HG02852 (cell line): Measurements from ENCODE around the gene CFDP1.

Experiments used
- ATAC-seq: cut with Tn5 transposase; IDR thresholded peaks from one replicate; pipeline ENCODE4 v1.9.1; 2021; ENCODE audit warnings: mild to moderate bottlenecking, moderate library complexity; ENCODE audit not compliant: unreplicated experiment

Gene CFDP1

DNA sequence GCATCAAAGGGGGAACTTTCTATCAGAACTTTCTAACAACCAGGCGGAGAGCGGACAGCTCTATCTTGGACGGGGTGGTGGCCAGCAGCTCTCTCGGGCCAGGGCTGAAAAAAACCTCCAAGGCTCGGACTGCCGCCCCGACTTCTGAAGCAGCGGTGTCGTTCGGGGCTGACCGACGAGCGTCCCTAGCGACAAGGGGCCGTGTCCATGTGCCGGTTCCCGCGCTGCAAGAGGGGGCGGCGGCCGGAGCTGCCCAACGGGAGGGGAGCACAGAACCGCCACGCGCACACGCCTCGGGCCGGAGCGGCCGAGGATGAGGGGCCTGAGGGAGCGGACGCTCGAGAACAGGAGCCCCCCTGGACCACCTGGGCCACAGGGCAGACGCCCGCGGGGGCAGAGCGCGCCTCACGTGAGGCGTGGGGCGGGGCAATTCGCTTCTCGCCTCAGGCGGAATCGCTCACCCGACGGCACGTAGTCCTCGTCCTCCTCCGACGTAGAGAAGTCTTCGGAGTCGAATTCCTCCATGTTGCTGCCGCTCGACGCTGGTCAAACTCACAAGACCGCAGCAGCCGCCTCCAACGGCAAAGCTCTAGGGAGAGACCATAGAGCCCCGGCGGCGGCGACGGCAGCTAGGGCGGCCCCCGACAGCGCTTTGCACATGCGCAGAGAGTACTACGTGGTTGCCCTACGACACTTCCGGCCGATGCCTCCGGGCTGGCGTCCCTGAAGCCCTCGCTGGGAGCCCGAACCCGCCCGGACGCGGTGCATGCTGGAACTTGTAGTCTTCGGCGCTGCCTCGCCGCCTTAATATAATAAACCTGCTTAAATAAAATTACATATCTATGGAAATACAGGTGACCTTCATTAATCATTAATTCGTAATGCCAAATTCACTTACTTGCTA lies at the start of gene CFDP1:
Gene CFDP1 (minus strand): TSS at position 676 of the 904 bp plus-strand sequence. CDS start 151 bp downstream, at position 525.
- ATAC-seq = peak; percentile 88

DNA sequence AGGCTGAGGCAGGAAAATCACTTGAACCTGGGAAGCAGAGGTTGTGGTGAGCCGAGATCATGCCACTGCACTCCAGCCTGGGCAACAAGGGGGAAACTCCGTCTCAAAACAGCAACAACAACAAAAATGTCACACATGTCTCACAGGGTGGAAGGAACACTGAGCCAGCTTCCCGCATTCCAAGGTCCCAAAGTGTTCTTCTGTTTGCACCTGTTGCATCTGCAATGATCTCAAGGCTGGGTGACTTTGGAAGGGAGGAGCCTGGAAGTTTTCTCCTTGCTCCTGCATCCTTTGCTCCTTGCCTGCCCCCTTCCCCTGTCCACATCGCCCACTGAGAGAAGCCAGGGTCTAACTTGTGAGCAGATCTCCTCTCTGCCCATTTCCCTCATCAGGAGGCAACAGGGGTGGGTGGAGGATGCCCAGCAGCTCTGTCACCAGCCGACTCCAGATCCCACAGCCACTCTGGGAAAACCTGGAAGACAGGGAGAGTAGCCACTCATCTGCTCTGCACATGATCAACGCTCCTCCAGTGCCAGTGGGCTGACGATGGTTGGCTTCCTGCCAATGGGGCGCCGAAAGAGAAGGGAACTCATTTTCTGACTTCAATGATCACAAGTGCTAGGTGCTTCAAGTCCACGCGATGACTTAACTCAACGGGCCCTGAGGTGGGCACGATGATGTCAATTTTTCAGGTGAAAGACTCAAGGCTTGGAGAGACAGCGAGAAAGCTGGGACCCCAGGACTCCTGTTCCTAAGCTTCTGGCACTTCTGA lies 49.3 kb upstream of the CFDP1 start:
- no peak for ATAC-seq

DNA sequence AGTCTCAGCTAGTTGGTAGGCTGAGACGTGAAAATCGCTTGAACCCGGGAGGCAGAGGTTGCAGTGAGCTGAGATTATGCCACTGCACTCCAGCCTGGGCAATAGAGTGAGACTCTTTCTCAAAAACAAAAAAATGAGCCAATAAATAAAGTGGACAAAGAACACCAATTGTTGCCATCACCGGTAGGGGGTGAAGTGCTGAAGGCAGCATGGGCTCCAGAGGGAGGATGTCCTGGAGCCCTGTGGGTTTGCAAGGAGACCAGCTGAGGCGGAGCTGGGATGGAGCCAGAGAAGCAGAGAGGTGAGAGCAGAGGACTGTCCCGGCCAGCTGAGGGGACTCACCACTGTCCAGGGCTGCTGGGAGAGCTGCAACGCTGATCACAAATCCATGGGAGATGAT lies 48.2 kb upstream of the CFDP1 start:
- no peak for ATAC-seq

DNA sequence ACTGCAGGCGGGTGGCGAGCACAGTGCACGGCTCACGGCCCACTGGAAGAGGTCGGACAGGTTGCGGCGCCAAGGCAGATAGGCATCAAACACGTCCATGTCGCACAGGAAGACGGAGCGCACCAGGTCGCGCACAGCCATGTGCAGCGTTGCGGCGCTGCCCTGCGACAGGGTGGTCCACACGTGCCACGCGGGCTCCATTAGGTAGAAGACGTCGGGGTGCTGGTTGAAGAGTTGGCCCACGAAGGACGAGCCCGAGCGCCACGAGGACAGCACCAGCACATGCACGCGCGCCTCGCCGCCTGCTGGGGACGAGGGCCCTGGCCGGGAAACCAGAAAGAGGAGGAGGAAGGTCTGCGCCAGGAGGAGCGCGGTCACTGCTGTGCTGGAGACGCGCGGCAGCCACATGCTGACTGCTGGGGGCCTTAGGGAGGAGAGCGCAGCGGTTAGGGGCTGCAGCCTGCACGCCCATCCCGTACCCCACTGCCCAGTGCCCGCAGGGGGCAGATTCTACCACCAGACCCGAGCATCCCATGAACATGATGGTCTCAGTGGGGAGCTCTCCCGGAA lies 46.2 kb upstream of the CFDP1 start:
- no peak for ATAC-seq

DNA sequence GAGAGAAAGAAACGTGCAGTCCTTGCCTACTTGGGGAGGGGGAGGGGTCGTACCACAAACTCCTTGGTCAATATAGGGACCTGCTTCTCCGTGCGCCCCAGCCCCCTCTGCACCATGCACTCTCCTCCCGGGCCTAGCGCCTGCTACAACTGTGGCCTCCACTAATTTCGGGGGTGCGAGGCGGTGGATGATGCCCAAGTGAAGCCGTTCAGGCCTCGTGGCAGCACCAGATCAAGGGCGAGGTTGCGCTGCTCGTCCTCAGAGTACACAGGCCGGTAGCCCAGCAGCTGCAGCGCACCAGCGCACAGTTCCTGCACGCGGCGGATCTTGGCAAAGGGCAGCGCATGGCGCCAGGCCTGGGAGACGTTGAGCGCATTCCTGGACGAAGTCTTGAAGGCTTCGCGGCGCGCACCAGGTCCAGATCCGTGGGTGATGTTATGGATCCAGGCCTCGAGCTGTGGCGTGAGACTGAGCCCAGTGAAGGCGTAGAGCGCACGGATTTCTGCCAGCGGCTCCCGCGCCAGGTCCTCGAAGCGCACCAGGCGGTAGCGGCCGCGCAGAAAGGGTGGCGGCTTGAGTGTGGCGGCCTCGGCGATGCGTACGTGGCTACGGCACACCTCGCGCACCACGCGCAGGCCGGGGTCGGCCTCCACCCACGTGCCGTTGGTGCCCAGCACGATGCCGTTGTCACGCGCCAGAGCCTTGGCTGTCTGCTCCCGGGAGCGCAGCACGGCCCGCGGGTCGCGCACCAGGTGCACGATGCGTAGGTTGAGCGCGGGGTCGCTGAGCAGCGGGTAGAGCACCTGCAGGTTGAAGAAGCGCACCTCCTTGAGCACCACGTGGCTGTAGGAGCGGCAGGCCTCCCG lies 45.4 kb upstream of the CFDP1 start:
- no peak for ATAC-seq

DNA sequence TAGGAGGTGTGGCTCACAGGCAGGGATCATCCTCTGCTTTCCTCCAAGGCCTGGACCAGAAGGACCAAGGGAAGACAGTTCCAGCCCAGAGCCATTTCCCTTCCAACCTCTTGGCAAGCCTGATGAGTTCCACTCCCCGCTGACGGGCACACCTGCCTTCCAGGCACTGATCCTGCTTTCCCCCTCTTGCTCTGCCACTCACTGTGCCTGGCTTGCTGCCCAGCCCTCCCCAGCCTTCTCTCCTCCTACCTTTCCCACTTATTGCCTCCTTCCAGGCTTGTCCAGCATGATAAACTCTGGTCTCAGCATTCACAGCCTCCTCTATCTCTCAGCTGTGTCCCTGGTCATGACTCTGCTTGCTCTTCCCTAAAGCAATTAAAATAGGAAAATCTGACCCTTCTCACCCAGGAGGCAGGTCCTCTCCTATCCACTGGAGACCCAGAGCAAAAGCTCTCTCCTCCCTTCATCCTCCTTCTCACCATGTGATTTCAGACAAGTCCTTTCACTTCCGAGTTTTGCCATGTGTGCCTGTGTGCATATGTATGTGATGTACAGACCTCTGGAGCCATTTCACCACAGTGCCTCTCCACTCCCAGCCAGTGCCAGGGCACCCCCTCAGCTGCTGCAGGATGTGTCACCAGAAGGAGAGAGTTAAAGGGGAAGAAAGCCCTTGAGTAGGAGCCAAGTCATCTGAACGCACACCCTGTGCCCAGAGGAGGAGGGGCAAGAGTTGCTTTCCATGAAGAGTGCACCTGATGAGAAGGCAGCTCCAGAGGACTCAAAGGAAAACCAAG lies 44.6 kb upstream of the CFDP1 start:
- no peak for ATAC-seq

DNA sequence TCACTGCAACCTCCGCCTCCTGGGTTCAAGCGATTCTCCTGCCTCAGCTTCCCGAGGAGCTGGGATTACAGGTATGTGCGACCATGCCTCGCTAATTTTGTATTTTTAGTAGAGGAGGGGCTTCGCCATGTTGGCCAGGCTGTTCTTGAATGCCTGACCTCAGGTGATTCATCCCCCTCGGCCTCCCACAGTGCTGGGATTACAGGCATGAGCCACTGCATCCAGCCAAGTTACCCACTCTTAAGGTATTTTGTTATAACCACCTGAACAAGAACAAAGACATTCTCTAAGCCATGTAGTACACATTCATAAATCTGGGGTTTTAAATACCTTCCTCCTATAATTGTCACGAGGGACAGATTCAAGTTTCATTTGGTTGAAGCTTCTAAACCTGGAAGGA lies 43.5 kb upstream of the CFDP1 start:
- ATAC-seq = no peak

DNA sequence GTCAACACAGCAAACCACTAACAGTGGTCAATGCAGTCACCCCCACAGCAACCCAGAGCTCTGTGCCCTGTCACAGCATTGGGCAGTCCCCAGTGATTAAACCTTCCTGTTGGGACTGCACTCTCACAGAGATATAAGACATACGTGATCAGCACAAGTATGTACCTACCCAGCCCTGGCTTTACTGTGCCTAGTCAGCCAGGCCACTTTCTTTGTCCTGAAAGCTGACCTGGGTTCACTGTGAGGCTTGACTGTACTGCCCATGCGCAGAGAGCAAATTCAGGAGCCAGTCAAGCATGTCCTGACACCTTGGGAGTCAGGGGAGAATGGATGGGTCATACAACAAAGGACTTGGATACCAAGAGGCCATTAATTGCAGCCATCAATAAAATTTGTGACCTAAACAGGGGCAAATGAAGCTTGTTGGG lies 42.1 kb upstream of the CFDP1 start:
- ATAC-seq = no peak

DNA sequence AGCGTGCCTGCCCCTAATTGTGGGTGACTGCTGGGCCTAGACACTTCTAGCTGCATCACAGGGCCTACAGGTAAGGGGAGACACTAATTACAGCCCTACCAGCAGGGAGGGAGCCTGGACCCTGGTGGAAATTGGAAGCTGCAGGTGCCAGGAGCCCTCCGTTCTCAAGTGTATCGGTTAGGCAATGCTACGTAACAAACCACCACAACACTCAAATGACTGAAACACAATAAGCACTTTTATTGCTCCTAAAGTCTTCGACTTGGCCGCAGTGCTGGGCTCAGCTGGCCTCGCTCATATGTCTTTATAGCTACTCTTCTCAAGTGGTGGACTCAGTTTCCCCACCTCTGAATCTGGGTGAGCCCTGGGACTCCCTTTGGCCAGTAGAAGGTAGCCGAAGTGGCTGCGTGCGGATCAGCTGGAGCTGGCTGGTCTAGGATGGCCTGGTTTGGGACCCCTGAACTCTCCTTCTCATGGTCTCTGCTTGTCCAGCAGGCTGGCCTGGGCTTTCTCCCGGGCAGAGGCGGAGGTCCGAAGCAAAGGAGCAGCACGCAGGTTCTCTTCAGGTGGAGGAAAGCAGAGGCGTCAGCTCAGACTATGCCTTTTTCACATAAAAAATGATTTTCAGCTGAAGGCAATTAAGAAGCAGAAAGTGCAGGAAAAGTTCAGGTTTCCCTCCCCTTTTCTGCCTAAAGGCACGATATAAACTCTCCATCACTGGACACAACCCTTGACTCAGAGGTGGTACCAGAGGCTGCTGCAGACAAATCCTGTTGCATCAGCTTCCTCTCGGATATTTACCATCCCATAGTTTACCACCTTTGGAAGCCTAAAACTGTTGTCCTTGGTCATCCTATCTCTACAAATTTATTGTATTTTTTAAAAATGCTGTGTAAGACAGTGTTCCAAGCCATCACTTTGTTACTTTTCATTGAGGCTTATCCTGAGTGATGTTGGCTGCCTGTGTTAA lies 39.9 kb upstream of the CFDP1 start:
- no peak for ATAC-seq

DNA sequence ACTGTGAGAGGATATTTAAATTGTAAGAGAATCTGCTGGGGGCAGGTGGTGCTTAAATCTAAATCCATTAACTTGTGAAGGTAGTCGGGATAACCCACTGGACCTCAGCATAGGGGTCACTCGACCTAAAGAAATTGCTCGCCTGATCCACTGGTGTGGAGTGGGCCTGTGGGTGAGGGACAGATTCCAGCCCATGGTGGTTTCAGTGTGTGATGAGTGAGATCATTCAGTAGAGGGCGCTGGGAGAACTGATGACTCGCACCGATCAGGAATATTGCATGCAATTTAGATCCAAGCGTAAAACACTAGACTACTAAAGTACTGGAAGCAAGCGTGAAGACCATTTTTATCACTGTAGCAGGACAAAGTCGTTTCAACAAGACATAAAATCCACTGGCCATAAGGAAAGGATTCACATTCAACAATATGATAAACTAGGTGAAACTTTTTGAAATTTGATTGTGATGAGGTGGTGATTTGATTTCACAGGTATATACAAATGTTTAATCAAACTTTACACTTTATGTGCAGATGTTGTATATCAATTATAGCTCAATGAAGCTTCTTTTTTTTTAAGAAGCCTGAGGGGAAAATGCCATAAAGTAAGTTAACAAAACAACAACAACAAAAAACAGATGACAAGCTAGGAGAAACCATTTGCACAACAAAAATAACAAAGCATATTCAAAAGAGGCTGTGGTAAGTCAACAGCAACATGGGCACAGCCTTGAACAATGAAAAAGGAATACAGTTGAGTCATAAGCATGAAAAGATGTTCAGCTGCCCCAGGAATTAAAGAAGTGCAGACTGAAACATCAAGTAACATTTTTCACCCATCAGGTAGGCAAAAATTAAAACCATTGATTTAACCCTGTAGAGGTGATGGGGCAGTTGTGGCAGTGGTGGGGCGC lies 38.7 kb upstream of the CFDP1 start:
- peak; percentile 72 for ATAC-seq

DNA sequence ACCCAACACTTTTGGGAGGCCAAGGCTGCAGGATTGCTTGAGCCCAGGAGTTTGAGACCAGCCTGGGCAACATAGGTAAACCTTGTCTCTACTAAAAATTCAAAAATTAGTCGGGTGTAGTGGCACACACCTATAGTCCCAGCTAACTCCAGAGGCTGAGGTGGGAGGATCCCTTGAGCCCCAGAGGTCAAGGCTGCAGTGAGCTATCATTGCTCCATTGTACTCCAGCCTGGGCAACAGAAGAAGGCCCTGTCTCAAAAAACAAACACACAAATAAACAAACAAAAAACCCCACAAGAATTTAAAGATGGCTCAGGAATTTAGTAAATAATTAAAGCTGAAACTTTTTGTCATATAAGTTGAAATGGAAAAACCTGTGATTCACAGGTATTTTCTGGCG lies 33.5 kb upstream of the CFDP1 start:
- ATAC-seq = no peak

DNA sequence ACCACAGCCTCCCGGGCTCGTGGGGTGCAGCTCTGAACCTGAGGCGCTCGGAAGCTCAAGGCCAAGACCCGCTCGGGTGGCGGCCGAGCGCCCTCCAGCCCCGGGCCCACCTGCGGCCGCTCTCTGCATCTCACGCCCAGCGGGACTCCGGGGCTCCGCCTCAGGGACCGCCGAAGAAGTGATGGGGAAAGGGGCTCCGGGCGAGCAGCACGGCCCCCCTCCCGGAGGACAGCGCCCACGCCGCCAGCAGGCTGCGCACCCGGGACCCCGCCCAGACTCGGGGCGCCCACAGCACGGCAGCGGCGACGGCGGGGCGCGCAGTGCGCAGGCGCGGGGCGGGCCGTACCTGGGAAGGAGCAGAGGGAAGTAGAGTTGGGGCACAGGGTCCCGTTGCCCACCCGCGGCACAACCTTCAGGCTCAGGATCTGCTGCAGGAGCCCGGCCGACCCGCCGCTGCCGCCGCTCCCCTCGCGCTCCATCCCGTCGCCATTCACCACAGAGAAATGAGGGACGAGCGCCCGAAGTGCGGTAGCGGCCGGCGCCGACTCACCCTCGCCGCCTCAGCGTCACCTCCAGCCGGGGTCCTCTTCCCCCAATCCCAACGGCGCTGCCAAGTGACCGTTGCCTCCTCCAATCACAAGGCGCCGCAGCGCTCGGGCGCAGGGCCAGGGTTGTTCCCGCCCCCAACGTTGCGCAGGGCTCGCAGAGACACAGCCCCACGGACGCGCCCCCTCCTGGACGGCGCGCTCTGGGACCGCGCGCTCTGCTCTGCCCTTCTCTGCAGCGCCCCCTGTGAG lies 31.0 kb upstream of the CFDP1 start, which contains the start of gene TMEM170A:
Gene TMEM170A (minus strand): TSS at position 568 of the 797 bp plus-strand sequence. CDS start 89 bp downstream, at position 479.
- peak; percentile 91 for ATAC-seq

DNA sequence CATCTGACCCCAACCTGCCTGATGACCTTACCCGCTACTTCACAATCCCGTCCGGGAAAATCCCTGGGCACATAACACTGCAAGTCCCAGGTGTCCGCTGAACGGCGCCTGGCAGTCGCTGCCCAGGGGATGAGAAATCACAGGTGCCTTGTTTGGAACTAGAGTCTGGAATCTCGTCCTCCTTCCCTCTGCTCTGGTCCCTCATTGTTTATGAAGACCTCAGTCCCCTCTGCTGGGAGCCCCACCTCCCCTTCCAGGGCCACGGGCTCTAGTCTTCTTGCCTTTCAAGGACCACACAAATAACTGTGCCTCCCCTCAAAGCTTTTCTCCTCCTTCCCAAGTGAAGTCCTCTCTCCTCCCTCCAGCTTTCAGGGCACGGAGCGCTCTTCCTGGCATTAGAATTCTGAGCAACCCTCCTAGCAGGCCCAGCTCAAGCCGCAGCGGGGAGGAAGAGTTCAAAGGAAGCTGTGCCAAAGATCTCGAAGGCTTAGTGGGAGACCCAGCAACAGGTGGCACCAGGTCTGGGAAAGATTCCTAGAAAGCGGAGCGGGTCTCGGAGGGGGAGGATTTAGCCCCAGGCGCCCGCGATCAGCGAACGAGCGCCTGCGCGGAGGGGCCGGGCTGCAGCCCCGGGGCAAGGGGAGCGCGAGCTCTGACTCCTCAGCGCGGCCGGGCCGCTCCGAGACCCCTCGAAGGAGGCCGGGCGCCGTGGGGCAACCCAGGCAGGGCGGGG lies 30.3 kb upstream of the CFDP1 start:
- peak; percentile 15 for ATAC-seq

DNA sequence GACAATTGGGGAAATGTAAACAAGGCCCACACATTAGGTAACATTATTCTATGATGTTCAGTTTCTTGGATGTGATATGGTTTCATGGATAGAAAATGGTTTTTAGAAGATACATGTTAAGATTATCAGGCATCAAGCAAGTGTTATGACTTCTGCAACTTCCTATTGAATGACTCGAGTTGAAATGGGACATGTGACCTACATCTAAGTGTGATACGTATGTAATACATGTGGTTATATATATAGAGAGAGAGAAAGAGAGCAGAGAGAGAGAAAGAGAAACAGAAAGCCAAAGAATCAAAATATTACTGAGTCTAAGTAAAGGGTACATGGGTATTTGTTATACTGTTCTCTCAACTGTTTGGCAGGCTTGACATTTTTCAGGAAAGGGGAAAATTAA lies 29.5 kb upstream of the CFDP1 start:
- no peak for ATAC-seq

DNA sequence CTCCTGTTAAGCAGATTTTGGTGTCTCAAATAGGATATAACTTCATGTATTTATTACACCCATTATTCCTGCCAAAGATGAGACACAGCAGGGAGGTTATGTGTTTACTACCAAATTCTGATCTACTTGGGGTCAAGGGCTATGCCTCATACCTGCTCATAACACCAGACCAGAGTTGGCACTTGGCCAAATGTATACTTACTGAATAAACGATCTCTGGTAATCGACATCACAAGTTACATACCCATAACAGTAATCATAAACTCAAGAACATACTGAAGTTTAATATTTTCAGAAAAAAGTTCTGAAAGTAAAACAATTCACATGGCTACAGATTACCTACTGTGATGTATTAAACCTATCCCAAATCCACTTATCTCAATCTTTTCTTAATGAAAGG lies 28.3 kb upstream of the CFDP1 start:
- ATAC-seq = no peak

DNA sequence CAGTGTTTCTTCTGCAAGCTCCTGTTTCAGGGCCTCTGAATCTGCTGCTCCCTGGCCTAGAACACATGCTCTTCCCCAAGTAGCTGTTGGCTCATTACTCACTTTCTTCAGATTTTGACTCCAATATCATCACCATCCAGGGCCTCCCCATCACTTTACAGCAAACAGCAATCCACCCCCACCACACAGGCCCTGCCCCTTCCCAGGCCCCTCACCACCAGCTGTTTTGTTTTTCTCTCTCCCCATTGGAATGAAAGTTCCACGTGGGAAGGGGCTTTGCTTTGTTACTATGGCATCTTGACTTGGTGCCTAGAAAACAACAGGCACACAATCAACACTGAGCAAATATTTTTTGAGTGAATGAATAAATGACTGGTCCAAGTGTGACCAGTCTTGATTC lies 27.1 kb upstream of the CFDP1 start:
- no peak for ATAC-seq
